H1 (cell line): ENCODE results near the gene NGEF. TPM values are rescaled to one million over a fixed set of nuclear protein-coding genes. Genes with fewer than 3 reads are reported as not detected.

Source experiments
- CTBP2 ChIP-seq: IDR thresholded peaks from 2 replicates; pipeline ENCODE4 v1.7.0; 2011; ENCODE audit warnings: borderline replicate concordance, mild to moderate bottlenecking, moderate library complexity, mixed read lengths, low read length; ENCODE audit not compliant: insufficient read depth, insufficient read length
- EGR1 ChIP-seq: IDR thresholded peaks from 2 replicates; pipeline ENCODE4 v1.6.1; 2011; ENCODE audit warnings: low read depth, low read length, borderline replicate concordance
- EZH2 ChIP-seq: fragments of 200-600 bp; sonication (generic); IDR thresholded peaks from 2 replicates; pipeline ENCODE4 v1.7.1; 2012; ENCODE audit warnings: low read depth, mild to moderate bottlenecking, moderate library complexity, low read length, inconsistent platforms; ENCODE audit not compliant: severe bottlenecking
- GABPA ChIP-seq: IDR thresholded peaks from 2 replicates; pipeline ENCODE4 v1.6.1; 2011; ENCODE audit warnings: mild to moderate bottlenecking, low read length, moderate library complexity, borderline replicate concordance; ENCODE audit not compliant: insufficient read depth
- JUND ChIP-seq: IDR thresholded peaks from 2 replicates; pipeline ENCODE4 v1.6.1; 2011; ENCODE audit warnings: mild to moderate bottlenecking, improper control_type of control experiment, low read length
- NRF1 ChIP-seq: IDR thresholded peaks from 2 replicates; pipeline ENCODE4 v1.6.1; 2011; ENCODE audit warnings: mild to moderate bottlenecking, low read depth, low read length, improper control_type of control experiment
- POU5F1 ChIP-seq: IDR thresholded peaks from 2 replicates; pipeline ENCODE4 v1.6.1; 2011; ENCODE audit warnings: low read depth, mild to moderate bottlenecking, low read length, moderate library complexity
- RNF2 ChIP-seq: fragments of 200-900, 300-1000 bp; sonication (generic); IDR thresholded peaks from 2 replicates; pipeline ENCODE4 v1.7.1; 2016; ENCODE audit warnings: borderline replicate concordance, low read depth, mild to moderate bottlenecking, antibody characterized with exemption, low read length; ENCODE audit not compliant: poor library complexity, severe bottlenecking; ENCODE audit errors: missing control alignments
- SAP30 ChIP-seq: fragments of 300-600 bp; sonication (generic); IDR thresholded peaks from 2 replicates; pipeline ENCODE4 v1.7.1; 2012; ENCODE audit warnings: low read length, moderate library complexity, mild to moderate bottlenecking, inconsistent platforms; ENCODE audit not compliant: insufficient read depth, insufficient replicate concordance
- SRF ChIP-seq: IDR thresholded peaks from 2 replicates; pipeline ENCODE4 v1.6.1; 2011; ENCODE audit warnings: mild to moderate bottlenecking, low read depth, low read length, moderate library complexity
- polyA plus RNA-seq, 7 experiments: library from polyadenylated mRNA; depleted of rRNA in 3 of 7; stranded (reverse) in 5 of 7; unstranded in 2 of 7; fragments of >200 nt in 5 of 7; fragments of 200-250 nt in 2 of 7; gene quantifications; 1 replicate in 5 of 7; 2 replicates in 1 of 7; 4 replicates in 1 of 7; pipeline versions ENCODE4 v1.2.1 to v1.2.3, GENCODE V29; 2011 to 2013; ENCODE audit warnings: missing spikeins in 2 of 7, mixed read lengths in 2 of 7
- total RNA-seq: library from RNA; stranded (reverse); fragmentation: NEBNext Ultra II Directional; extraction: Animal tissue kit (Norgen Biotek cat#: 25700); gene quantifications from 2 replicates; pipeline ENCODE4 v1.2.1, GENCODE V29; 2021
- TF ChIP-seq, protein P1 (sequence below): fragments of 300-600 bp; sonication (generic); IDR thresholded peaks from 2 replicates; pipeline ENCODE4 v1.7.1; 2012; ENCODE audit warnings: low read length, moderate library complexity, mild to moderate bottlenecking, inconsistent platforms; ENCODE audit not compliant: insufficient replicate concordance

The NGEF gene
- total and polyA plus RNA-seq, 2 of the 8 experiments (the other 6 are each of a cell fraction or from before 2014, with no cell fraction given), result 2.7 to 3.2 TPM

DNA sequence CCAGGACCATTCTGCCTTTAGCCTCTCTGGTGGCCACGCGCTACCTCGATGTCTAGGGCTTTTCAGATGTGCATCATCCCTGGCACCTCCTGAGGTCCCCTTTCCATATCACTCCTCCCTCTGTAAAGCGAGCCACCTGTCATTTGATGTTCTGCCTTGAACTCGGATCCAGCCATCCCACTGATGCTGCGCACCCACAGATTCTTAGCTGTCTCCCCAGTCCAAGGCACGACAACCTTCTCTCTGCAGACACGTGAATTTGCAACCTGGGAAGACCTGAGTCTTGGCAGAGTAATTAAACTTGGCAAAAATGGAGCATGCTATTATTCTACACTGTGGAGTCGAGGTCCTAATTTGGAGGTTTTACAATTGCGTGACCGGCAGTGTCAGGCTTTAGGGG is 61.9 kb downstream of the NGEF start (continued):
- TF ChIP-seq, protein P1, sequence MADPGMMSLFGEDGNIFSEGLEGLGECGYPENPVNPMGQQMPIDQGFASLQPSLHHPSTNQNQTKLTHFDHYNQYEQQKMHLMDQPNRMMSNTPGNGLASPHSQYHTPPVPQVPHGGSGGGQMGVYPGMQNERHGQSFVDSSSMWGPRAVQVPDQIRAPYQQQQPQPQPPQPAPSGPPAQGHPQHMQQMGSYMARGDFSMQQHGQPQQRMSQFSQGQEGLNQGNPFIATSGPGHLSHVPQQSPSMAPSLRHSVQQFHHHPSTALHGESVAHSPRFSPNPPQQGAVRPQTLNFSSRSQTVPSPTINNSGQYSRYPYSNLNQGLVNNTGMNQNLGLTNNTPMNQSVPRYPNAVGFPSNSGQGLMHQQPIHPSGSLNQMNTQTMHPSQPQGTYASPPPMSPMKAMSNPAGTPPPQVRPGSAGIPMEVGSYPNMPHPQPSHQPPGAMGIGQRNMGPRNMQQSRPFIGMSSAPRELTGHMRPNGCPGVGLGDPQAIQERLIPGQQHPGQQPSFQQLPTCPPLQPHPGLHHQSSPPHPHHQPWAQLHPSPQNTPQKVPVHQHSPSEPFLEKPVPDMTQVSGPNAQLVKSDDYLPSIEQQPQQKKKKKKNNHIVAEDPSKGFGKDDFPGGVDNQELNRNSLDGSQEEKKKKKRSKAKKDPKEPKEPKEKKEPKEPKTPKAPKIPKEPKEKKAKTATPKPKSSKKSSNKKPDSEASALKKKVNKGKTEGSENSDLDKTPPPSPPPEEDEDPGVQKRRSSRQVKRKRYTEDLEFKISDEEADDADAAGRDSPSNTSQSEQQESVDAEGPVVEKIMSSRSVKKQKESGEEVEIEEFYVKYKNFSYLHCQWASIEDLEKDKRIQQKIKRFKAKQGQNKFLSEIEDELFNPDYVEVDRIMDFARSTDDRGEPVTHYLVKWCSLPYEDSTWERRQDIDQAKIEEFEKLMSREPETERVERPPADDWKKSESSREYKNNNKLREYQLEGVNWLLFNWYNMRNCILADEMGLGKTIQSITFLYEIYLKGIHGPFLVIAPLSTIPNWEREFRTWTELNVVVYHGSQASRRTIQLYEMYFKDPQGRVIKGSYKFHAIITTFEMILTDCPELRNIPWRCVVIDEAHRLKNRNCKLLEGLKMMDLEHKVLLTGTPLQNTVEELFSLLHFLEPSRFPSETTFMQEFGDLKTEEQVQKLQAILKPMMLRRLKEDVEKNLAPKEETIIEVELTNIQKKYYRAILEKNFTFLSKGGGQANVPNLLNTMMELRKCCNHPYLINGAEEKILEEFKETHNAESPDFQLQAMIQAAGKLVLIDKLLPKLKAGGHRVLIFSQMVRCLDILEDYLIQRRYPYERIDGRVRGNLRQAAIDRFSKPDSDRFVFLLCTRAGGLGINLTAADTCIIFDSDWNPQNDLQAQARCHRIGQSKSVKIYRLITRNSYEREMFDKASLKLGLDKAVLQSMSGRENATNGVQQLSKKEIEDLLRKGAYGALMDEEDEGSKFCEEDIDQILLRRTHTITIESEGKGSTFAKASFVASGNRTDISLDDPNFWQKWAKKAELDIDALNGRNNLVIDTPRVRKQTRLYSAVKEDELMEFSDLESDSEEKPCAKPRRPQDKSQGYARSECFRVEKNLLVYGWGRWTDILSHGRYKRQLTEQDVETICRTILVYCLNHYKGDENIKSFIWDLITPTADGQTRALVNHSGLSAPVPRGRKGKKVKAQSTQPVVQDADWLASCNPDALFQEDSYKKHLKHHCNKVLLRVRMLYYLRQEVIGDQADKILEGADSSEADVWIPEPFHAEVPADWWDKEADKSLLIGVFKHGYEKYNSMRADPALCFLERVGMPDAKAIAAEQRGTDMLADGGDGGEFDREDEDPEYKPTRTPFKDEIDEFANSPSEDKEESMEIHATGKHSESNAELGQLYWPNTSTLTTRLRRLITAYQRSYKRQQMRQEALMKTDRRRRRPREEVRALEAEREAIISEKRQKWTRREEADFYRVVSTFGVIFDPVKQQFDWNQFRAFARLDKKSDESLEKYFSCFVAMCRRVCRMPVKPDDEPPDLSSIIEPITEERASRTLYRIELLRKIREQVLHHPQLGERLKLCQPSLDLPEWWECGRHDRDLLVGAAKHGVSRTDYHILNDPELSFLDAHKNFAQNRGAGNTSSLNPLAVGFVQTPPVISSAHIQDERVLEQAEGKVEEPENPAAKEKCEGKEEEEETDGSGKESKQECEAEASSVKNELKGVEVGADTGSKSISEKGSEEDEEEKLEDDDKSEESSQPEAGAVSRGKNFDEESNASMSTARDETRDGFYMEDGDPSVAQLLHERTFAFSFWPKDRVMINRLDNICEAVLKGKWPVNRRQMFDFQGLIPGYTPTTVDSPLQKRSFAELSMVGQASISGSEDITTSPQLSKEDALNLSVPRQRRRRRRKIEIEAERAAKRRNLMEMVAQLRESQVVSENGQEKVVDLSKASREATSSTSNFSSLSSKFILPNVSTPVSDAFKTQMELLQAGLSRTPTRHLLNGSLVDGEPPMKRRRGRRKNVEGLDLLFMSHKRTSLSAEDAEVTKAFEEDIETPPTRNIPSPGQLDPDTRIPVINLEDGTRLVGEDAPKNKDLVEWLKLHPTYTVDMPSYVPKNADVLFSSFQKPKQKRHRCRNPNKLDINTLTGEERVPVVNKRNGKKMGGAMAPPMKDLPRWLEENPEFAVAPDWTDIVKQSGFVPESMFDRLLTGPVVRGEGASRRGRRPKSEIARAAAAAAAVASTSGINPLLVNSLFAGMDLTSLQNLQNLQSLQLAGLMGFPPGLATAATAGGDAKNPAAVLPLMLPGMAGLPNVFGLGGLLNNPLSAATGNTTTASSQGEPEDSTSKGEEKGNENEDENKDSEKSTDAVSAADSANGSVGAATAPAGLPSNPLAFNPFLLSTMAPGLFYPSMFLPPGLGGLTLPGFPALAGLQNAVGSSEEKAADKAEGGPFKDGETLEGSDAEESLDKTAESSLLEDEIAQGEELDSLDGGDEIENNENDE, result no peak
- TF ChIP-seq POU5F1 (no peak), SAP30 (no peak), CTBP2 (no peak), GABPA (no peak), EGR1 (no peak), SRF (no peak), RNF2 (no peak), JUND (no peak), EZH2 (no peak), NRF1 (no peak)
